ENCODE measurements around the gene TRPM2. TPM values are rescaled to one million over a fixed set of nuclear protein-coding genes. Genes with fewer than 3 reads are reported as not detected.

Gene TRPM2
- total RNA-seq, 1 experiment from 2014 or later, result 28.1 TPM

- TF ChIP-seq ZNF274 (IDR thresholded peaks at IDR 0.05; ENCODE audit: low read depth, low read length) (no peak), EZH2phosphoT487 (IDR thresholded peaks at IDR 0.05; ENCODE audit: borderline replicate concordance) (no peak), CBX3 (IDR thresholded peaks at IDR 0.05; ENCODE audit: low read depth) (no peak), ZFX (IDR thresholded peaks at IDR 0.05) (no peak), RAD21 (IDR thresholded peaks at IDR 0.05; ENCODE audit: low read depth) (no peak), CEBPB (IDR thresholded peaks at IDR 0.05; ENCODE audit: low read depth) (no peak), POLR2A (IDR thresholded peaks at IDR 0.05; ENCODE audit: borderline replicate concordance, extremely low read depth, insufficient read depth, insufficient read length) (no peak), REST (IDR thresholded peaks at IDR 0.05; ENCODE audit: low read depth) (no peak), SIN3A (IDR thresholded peaks at IDR 0.05; ENCODE audit: low read depth) (no peak), SRF (IDR thresholded peaks at IDR 0.05; ENCODE audit: low read depth) (no peak), ATF3 (IDR thresholded peaks at IDR 0.05) (no peak), YY1 (IDR thresholded peaks at IDR 0.05; ENCODE audit: extremely low read depth, insufficient replicate concordance, low read depth, low read length) (no peak), ELF1 (IDR thresholded peaks at IDR 0.05; ENCODE audit: borderline replicate concordance, low read depth) (no peak), ZBTB33 (IDR thresholded peaks at IDR 0.05; ENCODE audit: extremely low read depth, insufficient replicate concordance, low read length) (no peak), CTCF (IDR thresholded peaks at IDR 0.05 in 2 of 3, conservative IDR thresholded peaks at IDR 0.05 in 1 of 3; ENCODE audit: borderline replicate concordance in 1 of 3, insufficient read depth in 1 of 3, low read depth in 2 of 3, low read length in 2 of 3) (no peak), SP1 (IDR thresholded peaks at IDR 0.05; ENCODE audit: low read depth) (no peak), FOSL1 (IDR thresholded peaks at IDR 0.05; ENCODE audit: low read depth) (no peak), MAX (IDR thresholded peaks at IDR 0.05) (no peak)
- ChIA-PET POLR2A (no interaction called here), CTCF (no interaction called here), RAD21 (ENCODE audit: low non-redundant PET in 1 of 2, low total read pairs in 2 of 2, uncharacterized antibody in 2 of 2, unreplicated experiment in 2 of 2) (no interaction called here)
- Histone ChIP-seq H3K27ac (ENCODE audit: low read depth, low read length) (no peak overlapping the region), H3K36me3 (ENCODE audit: control insufficient read depth in 1 of 2, insufficient read depth in 2 of 2, low read length in 2 of 2) (no peaks in the 10 kb centered on the region), H4K20me1 (ENCODE audit: insufficient read depth) (no peaks in the 10 kb centered on the region), H3K4me3 (replicated peaks in 1 of 2; ENCODE audit: low read depth in 1 of 2, low read length in 2 of 2) (no peak overlapping the region), H3K79me2 (ENCODE audit: insufficient read depth, low read length) (no peaks in the 10 kb centered on the region), H3K27me3 (ENCODE audit: insufficient read depth, low read length) (no peaks in the 10 kb centered on the region), H3K9me3 (ENCODE audit: control insufficient read depth in 1 of 2, insufficient read depth in 1 of 2, low read depth in 1 of 2, low read length in 2 of 2) (peaks cover 0 to 12% of the 10 kb centered on the region in 2 experiments; a peak in 1 of 4 replicates), H3K9ac (ENCODE audit: low read length) (no peak overlapping the region), H2AFZ (ENCODE audit: low read depth, low read length, poor library complexity, severe bottlenecking) (no peak overlapping the region), H3K4me1 (ENCODE audit: control insufficient read depth in 1 of 2, insufficient read depth in 2 of 2, low read length in 2 of 2) (no peaks in the 10 kb centered on the region), H3K9me2 (ENCODE audit: insufficient read depth) (no peaks in the 10 kb centered on the region), H3K4me2 (ENCODE audit: low read length) (no peak overlapping the region)
- BruUV-seq (replicated peaks), result no TSS peak
- ATAC-seq (no peak), DNase-seq (ENCODE audit: low read depth, low spot score) (no peak)
- intact Hi-C loops (cut with micrococcal nuclease), result no loop called here
Measured at GRCh38 chr21:44407493-44407892, 54.1 kb downstream of the TRPM2 start.
